HTR-8/SVneo (cell line): ENCODE results near the gene TIAL1.
"Not testable (repeated sequence)": the region's sequence is repeated elsewhere in the genome, so short reads cannot be mapped to it uniquely, and the experiment has no call there.

Experiments used
- DNase-seq: peaks from one replicate; pipeline ENCODE4 v3.0.0; 2011; ENCODE audit warnings: low spot score, mixed read lengths; ENCODE audit not compliant: insufficient read length
- FAIRE-seq: peaks from 2 replicates; lab custom pipeline; 2011; peaks lifted over from hg19 to GRCh38; lab: Jason Lieb, UNC

TIAL1 gene

GRCh38 chr10:119596537-119597404 is at the start of gene TIAL1:
Gene TIAL1, minus strand, starts transcription at chr10:119596964. Its CDS starts 499 bp downstream, at chr10:119596465.
- peak; percentile 26 for FAIRE-seq
- DNase-seq, result peak; percentile 86

- DNase-seq (no peak), FAIRE-seq (no peak)
Observed at GRCh38 chr10:119644994-119645393, 48.2 kb upstream of the TIAL1 start.

- no peak for DNase-seq
- FAIRE-seq, result no peak
Observed at GRCh38 chr10:119644205-119644814, 47.5 kb upstream of the TIAL1 start.

GRCh38 chr10:119643306-119644204 is 46.8 kb upstream of the TIAL1 start:
- no peak for FAIRE-seq
- no peak for DNase-seq

GRCh38 chr10:119642556-119643111 is 45.9 kb upstream of the TIAL1 start:
- FAIRE-seq (no peak), DNase-seq (no peak)

- FAIRE-seq (no peak), DNase-seq (no peak)
Observed at GRCh38 chr10:119640875-119641526, 44.2 kb upstream of the TIAL1 start.

- FAIRE-seq, result no peak
- no peak for DNase-seq
Observed at GRCh38 chr10:119640384-119640783, 43.6 kb upstream of the TIAL1 start.

GRCh38 chr10:119638982-119639381 is 42.2 kb upstream of the TIAL1 start:
- DNase-seq (no peak), FAIRE-seq (no peak)

GRCh38 chr10:119637631-119638030 is 40.9 kb upstream of the TIAL1 start:
- no peak for FAIRE-seq
- no peak for DNase-seq

- DNase-seq (no peak), FAIRE-seq (no peak)
Observed at GRCh38 chr10:119634219-119634544, 37.4 kb upstream of the TIAL1 start.

GRCh38 chr10:119633538-119634218 is 36.9 kb upstream of the TIAL1 start:
- FAIRE-seq (no peak), DNase-seq (no peak)

- no peak for FAIRE-seq
- no peak for DNase-seq
Observed at GRCh38 chr10:119630300-119630699, 33.5 kb upstream of the TIAL1 start.

- FAIRE-seq, result no peak
- DNase-seq, result no peak
Observed at GRCh38 chr10:119625570-119626280, 29.0 kb upstream of the TIAL1 start.

- no peak for DNase-seq
- no peak for FAIRE-seq
Observed at GRCh38 chr10:119621078-119621384, 24.3 kb upstream of the TIAL1 start.

- FAIRE-seq (no peak), DNase-seq (no peak)
Observed at GRCh38 chr10:119620241-119621077, 23.7 kb upstream of the TIAL1 start.

GRCh38 chr10:119619811-119620210 is 23.0 kb upstream of the TIAL1 start:
- not testable (repeated sequence) for FAIRE-seq, DNase-seq

GRCh38 chr10:119619215-119619614 is 22.5 kb upstream of the TIAL1 start:
- DNase-seq (no peak), FAIRE-seq (no peak)
